Neural crest cell (in vitro differentiated cells): Measurements from ENCODE around the gene SUPT4H1. TPM values are rescaled to one million over a fixed set of nuclear protein-coding genes. Genes with fewer than 3 reads are reported as not detected.

Experiments
- microRNA-seq: library from miRNA; unstranded; fragments of <30 nt; microRNA quantifications from one replicate; pipeline ENCODE4, GENCODE V29; 2020
- total RNA-seq: library from RNA; stranded (reverse); gene quantifications from 2 replicates; pipeline ENCODE4 v1.2.1, GENCODE V29; 2021

The SUPT4H1 gene
- total RNA-seq, 1 donor from 2014 or later, result 83.8 TPM

Small RNAs within 50 kb of the gene (microRNA-seq; reads per million reads assigned to microRNA genes)
- gene MIR4736, result not detected

Other genes starting within 250 kb of the SUPT4H1 start
- gene OR4D1, start 203.8 kb downstream of the SUPT4H1 start, total RNA-seq, result 0.12 TPM in 1 of 2 replicates, not detected in the other
- not detected in 2 replicates for gene OR4D2, start 185.2 kb downstream of the SUPT4H1 start, total RNA-seq
- not detected in 2 replicates for gene EPX, start 159.5 kb downstream of the SUPT4H1 start, total RNA-seq
- 34.2 and 38.2 TPM in 2 replicates for gene MKS1, start 132.9 kb downstream of the SUPT4H1 start, total RNA-seq
- not detected in 2 replicates for gene LPO, start 113.6 kb downstream of the SUPT4H1 start, total RNA-seq
- gene MPO, start 71.3 kb downstream of the SUPT4H1 start, total RNA-seq, result not detected in 2 replicates
- 27.9 and 30.5 TPM in 2 replicates for gene TSPOAP1, start 23.4 kb downstream of the SUPT4H1 start, total RNA-seq
- gene RNF43, start 65.3 kb upstream of the SUPT4H1 start, total RNA-seq, result 2.0 and 3.2 TPM in 2 replicates
- gene HSF5, start 136.2 kb upstream of the SUPT4H1 start, total RNA-seq, result 0.05 and 0.11 TPM in 2 replicates
- 97.4 and 102 TPM in 2 replicates for gene MTMR4, start 162.4 kb upstream of the SUPT4H1 start, total RNA-seq